ENCODE data around the gene TIMM10. TPM values are rescaled to one million over a fixed set of nuclear protein-coding genes. Genes with fewer than 3 reads are reported as not detected.
A peak's percentile ranks its signal among the peaks of the same experiment; 100 is the strongest.

The TIMM10 gene, protein sequence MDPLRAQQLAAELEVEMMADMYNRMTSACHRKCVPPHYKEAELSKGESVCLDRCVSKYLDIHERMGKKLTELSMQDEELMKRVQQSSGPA
- 47.3 and 54.5 TPM in 2 replicates for total RNA-seq
- long read RNA-seq, transcript TIMM10-201 (3 exons, 680 nt) = major isoform, 9 of 9 reads
- long read RNA-seq, partial matches to known transcripts = 0 of 9 reads
- long read RNA-seq, other reads (novel, unspliced or antisense) = 0 of 9 reads

DNA sequence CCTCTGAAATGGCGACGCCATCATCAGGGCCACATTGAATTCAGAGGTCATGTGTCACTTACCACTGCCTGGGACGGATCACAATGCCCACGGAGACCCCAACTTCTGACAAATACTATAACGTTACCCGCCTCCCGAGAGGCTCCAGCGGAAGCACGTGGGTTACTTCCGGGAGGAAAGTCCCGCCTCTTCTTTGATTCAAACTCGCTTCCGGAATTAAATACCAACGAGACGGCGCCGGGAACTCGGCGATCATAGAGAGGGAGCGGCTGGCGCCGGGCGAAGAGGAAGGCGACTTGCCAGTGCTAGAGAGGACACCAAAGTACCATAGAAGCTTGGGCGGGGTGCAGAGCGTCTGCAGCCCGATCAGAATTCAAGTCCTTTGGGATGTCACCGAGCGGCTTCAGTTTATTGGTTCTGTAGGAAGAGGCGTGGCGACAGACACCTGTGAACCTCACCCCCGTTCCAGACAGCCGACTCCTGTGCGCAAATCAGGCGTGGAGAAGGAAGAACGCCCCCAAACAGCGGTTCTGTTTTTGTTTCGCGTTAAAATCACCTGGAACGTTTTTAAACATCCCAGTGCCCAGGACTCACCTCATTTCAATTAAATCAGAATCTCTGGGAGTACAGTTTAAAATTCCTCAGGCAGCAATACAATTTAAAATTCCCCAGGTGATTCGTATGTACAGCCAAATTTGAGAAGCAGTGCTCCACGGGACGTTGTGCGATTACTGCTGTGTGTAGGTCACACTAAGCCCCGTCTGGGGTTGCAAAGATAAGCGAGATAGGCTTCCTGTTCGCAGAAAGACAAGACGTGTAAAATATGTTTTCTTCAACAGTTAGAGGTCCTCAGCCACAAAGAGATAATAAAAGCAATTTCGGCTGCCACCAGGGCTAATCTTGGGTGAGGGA is at the start of gene TIMM10:
TSS of gene TIMM10 (minus strand) at position 159 of the 912 bp plus-strand sequence. CDS start 565 bp downstream, outside the sequence.
- H3K36me3 Mint-ChIP-seq (ENCODE audit: unreplicated experiment) = no peaks in the 10 kb centered on the region
- no peaks in the 10 kb centered on the region for H3K9me3 Mint-ChIP-seq (ENCODE audit: unreplicated experiment)
- peak; percentile 96 for DNase-seq (ENCODE audit: extremely low spot score, unreplicated experiment)
- H3K27me3 Mint-ChIP-seq (ENCODE audit: unreplicated experiment) = peaks cover 14% of the 10 kb centered on the region
- H3K27ac Mint-ChIP-seq (ENCODE audit: unreplicated experiment) = peak within 1 kb of the TSS; percentile 56
- H3K4me3 Mint-ChIP-seq (ENCODE audit: unreplicated experiment) = peak within 1 kb of the TSS; percentile 92
- peaks cover 15% of the 10 kb centered on the region for H3K4me1 Mint-ChIP-seq (ENCODE audit: unreplicated experiment)
- TF ChIP-seq, protein P1, sequence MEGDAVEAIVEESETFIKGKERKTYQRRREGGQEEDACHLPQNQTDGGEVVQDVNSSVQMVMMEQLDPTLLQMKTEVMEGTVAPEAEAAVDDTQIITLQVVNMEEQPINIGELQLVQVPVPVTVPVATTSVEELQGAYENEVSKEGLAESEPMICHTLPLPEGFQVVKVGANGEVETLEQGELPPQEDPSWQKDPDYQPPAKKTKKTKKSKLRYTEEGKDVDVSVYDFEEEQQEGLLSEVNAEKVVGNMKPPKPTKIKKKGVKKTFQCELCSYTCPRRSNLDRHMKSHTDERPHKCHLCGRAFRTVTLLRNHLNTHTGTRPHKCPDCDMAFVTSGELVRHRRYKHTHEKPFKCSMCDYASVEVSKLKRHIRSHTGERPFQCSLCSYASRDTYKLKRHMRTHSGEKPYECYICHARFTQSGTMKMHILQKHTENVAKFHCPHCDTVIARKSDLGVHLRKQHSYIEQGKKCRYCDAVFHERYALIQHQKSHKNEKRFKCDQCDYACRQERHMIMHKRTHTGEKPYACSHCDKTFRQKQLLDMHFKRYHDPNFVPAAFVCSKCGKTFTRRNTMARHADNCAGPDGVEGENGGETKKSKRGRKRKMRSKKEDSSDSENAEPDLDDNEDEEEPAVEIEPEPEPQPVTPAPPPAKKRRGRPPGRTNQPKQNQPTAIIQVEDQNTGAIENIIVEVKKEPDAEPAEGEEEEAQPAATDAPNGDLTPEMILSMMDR (IDR thresholded peaks at IDR 0.05) = no peak

DNA sequence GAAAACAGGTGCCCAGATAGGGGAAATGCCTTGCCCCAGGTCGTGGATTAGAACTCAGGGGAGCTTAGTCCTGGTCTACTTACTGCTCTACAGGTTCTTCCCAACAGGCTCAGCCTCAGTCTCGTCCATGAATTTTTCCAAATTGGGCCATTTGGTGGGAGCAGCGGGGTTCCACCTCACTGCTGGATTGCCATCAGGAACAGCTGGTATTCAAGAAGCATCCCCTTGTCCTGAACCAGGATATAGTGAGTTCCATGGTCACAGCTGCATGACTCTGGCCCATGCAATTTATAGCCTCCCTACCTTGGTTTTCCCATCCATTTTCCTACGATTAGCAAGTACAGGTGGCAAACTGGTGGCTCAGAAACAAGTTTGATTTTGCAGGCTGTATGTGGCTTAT is 43.5 kb upstream of the TIMM10 start:
- Mint-ChIP-seq H3K4me1 (ENCODE audit: unreplicated experiment) (peaks cover 4% of the 10 kb centered on the region), H3K27me3 (ENCODE audit: unreplicated experiment) (peaks cover 30% of the 10 kb centered on the region), H3K27ac (ENCODE audit: unreplicated experiment) (no peak overlapping the region), H3K9me3 (ENCODE audit: unreplicated experiment) (no peaks in the 10 kb centered on the region), H3K36me3 (ENCODE audit: unreplicated experiment) (no peaks in the 10 kb centered on the region), H3K4me3 (ENCODE audit: unreplicated experiment) (no peak overlapping the region)
- no peak for DNase-seq (ENCODE audit: extremely low spot score, unreplicated experiment)
- TF ChIP-seq, protein P1 (IDR thresholded peaks at IDR 0.05) = no peak

DNA sequence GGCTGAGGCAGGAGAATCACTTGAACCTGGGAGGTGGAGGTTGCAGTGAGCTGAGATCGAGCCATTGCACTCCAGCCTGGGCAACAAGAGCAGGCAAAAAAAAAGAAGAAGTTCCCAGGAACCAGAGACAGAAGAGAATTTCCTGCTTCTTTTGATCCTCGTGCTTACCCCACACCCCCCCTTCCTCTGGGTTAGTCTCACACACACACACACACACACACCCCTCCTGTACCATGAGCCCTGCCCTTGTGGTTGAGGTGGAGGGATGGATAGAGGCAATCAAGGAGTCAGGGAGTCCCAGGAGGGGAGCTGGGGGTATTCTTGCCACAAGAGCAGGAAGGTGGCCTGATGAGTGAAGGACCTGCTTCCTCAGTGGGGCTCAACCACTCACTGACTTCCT is 41.1 kb upstream of the TIMM10 start:
- Mint-ChIP-seq H3K9me3 (ENCODE audit: unreplicated experiment) (no peaks in the 10 kb centered on the region), H3K4me3 (ENCODE audit: unreplicated experiment) (no peak overlapping the region), H3K27ac (ENCODE audit: unreplicated experiment) (no peak overlapping the region), H3K4me1 (ENCODE audit: unreplicated experiment) (peaks cover 15% of the 10 kb centered on the region), H3K27me3 (ENCODE audit: unreplicated experiment) (peaks cover 18% of the 10 kb centered on the region), H3K36me3 (ENCODE audit: unreplicated experiment) (no peaks in the 10 kb centered on the region)
- no peak for DNase-seq (ENCODE audit: extremely low spot score, unreplicated experiment)
- TF ChIP-seq, protein P1 (IDR thresholded peaks at IDR 0.05) = no peak

DNA sequence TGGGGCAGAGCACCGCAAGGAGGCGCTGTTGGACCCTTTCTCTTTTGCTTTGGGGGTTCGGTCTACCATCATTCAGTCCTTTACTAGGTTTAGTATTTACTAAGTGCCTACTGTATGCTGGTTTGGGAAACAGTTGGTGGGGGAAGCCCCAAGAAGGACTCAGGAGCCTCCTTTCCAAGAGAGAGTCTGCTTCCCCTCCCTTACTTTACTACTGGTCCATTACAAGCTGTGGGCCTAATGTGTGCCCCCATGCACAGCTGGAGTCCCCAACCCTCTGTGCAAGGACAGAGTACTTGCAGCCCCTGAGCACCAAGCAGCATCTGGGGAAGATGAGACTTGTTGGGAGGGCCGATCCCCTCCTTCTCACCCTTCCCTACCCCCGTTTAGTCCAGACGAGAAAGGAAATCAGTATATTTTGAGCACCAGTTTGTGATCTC is 37.8 kb upstream of the TIMM10 start:
- Mint-ChIP-seq H3K36me3 (ENCODE audit: unreplicated experiment) (no peaks in the 10 kb centered on the region), H3K27me3 (ENCODE audit: unreplicated experiment) (no peaks in the 10 kb centered on the region), H3K9me3 (ENCODE audit: unreplicated experiment) (no peaks in the 10 kb centered on the region), H3K4me1 (ENCODE audit: unreplicated experiment) (peaks cover 26% of the 10 kb centered on the region), H3K27ac (ENCODE audit: unreplicated experiment) (peak overlapping the region; percentile 89), H3K4me3 (ENCODE audit: unreplicated experiment) (peak overlapping the region; percentile 97)
- TF ChIP-seq, protein P1 (IDR thresholded peaks at IDR 0.05) = no peak
- no peak for DNase-seq (ENCODE audit: extremely low spot score, unreplicated experiment)
